Vagina (tissue), 2 donors: Measurements from ENCODE around the gene GUCY2C.
"Not testable (repeated sequence)": the region's sequence is repeated elsewhere in the genome, so short reads cannot be mapped to it uniquely, and the experiment has no call there.

Experiments
- POLR2A ChIP-seq, 2 donors: fragments of 450-650 bp; IDR thresholded peaks; one replicate each; pipeline ENCODE4 v1.6.1; 2017; ENCODE audit warnings: antibody characterized with exemption in 2 of 2, mild to moderate bottlenecking in 2 of 2, moderate library complexity in 2 of 2
- POLR2AphosphoS5 ChIP-seq, 2 donors: sonication (generic); formaldehyde crosslinking; IDR thresholded peaks; one replicate each; pipeline ENCODE4 v1.9.0; 2017; ENCODE audit warnings: antibody characterized with exemption in 2 of 2, mild to moderate bottlenecking in 2 of 2, low read depth in 1 of 2; ENCODE audit not compliant: insufficient read depth in 1 of 2
- TF ChIP-seq, protein P1 (sequence below), 3 experiments: fragments of 450-650 bp in 2 of 3; fragments of 200-600 bp in 1 of 3; sonication (generic) in 1 of 3; IDR thresholded peaks; one replicate each; pipeline ENCODE4 v1.5.1; 2017 to 2019; ENCODE audit warnings: antibody characterized with exemption in 3 of 3, mild to moderate bottlenecking in 2 of 3, moderate library complexity in 2 of 3

DNA sequence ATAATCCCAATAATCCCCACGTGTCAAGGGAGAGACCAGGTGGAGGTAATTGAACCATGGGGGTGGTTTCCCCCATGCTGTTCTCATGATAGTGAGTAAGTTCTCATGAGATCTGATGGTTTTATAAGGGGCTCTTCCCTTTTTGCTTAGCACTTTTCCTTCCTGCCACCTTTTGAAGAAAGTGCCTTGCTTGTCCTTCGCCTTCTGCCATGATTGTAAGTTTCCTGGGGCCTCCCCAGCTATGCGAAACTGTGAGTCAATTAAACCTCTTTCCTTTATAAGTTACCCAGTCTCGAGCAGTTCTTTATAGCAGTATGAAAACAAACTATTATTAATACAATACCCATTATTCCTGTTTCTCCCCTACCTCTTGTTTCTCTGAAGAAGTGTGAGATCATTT lies 14.2 kb downstream of the GUCY2C start:
- TF ChIP-seq, protein P1, sequence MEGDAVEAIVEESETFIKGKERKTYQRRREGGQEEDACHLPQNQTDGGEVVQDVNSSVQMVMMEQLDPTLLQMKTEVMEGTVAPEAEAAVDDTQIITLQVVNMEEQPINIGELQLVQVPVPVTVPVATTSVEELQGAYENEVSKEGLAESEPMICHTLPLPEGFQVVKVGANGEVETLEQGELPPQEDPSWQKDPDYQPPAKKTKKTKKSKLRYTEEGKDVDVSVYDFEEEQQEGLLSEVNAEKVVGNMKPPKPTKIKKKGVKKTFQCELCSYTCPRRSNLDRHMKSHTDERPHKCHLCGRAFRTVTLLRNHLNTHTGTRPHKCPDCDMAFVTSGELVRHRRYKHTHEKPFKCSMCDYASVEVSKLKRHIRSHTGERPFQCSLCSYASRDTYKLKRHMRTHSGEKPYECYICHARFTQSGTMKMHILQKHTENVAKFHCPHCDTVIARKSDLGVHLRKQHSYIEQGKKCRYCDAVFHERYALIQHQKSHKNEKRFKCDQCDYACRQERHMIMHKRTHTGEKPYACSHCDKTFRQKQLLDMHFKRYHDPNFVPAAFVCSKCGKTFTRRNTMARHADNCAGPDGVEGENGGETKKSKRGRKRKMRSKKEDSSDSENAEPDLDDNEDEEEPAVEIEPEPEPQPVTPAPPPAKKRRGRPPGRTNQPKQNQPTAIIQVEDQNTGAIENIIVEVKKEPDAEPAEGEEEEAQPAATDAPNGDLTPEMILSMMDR (IDR thresholded peaks at IDR 0.05) = not testable (repeated sequence)
- TF ChIP-seq POLR2A (IDR thresholded peaks at IDR 0.05); POLR2AphosphoS5 (IDR thresholded peaks at IDR 0.05; ENCODE audit: insufficient read depth in 1 of 2, low read depth in 1 of 2): not testable (repeated sequence)
